SH-SY5Y (cell line): ENCODE data around the gene ARHGAP26.

Experiments used
- GATA2 ChIP-seq: IDR thresholded peaks from 2 replicates; pipeline ENCODE4 v1.6.1; 2011; ENCODE audit warnings: mild to moderate bottlenecking, low read depth, low read length
- GATA3 ChIP-seq: IDR thresholded peaks from 2 replicates; pipeline ENCODE4 v1.6.1; 2011; ENCODE audit warnings: low read depth, mild to moderate bottlenecking, low read length, moderate library complexity

DNA sequence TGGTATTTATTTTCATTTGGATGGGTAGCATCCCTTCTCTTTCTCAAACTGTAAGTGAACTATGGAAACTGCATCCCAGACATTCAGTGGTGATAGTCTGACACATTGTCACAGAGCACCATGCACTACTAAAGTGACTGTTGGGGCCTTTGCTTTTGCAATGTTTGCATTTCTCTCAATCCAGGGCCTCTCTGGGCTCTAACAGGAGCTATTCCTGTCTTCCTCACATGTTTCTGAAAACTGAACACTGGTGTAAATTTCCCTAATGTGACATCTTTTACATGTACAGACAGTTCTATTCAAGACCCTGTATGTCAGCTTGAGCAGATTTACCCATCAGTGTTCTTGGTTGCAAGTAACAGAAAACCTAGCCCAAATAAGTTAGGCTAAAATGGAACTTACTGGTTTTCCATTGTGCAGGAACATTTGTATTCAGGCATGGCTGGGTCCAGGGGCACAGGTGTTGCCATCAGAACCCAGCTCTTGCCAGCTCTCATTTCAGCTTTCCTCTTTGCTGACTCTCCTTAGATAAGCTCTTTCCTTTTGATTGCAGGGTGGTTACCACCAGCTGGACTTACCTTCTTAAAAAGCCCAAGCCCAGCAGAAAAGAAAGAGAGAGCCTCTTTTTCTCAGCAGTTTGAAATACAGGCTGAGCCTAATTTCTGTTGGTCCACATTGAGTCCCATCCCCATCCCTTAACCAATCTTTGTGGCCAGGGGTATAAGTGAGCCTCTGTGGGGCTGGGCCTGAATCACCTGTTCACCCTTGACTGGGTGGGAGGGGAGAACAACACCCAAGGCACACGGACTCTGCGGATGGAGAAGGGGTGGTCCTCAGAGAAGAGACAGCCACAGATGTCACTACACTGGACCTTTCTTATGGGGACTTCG, 399.0 kb downstream of the ARHGAP26 start:
- TF ChIP-seq GATA2, result no peak
- TF ChIP-seq GATA3, result no peak
